Measurements from ENCODE around the gene GALC.

The GALC gene

DNA sequence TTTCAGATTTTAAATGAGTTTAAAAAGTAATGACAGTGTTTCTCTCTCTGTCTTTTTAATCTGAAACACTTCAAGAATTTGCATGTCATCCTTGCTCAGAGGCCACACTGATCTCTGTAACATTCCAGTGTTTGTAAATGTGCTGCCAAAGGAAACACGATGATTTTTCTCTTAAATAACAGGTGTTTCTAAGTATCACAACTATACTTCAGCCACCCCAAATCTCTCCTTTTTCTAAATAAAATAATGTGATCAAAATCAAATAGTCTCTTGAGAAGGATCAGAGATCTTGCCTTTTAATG is 3.3 kb upstream of the GALC start:
- no peak overlapping the region for H3K27ac ChIP-seq
- TF ChIP-seq, protein P1, sequence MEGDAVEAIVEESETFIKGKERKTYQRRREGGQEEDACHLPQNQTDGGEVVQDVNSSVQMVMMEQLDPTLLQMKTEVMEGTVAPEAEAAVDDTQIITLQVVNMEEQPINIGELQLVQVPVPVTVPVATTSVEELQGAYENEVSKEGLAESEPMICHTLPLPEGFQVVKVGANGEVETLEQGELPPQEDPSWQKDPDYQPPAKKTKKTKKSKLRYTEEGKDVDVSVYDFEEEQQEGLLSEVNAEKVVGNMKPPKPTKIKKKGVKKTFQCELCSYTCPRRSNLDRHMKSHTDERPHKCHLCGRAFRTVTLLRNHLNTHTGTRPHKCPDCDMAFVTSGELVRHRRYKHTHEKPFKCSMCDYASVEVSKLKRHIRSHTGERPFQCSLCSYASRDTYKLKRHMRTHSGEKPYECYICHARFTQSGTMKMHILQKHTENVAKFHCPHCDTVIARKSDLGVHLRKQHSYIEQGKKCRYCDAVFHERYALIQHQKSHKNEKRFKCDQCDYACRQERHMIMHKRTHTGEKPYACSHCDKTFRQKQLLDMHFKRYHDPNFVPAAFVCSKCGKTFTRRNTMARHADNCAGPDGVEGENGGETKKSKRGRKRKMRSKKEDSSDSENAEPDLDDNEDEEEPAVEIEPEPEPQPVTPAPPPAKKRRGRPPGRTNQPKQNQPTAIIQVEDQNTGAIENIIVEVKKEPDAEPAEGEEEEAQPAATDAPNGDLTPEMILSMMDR (conservative IDR thresholded peaks at IDR 0.05), result no peak
- TF ChIP-seq ZFX (IDR thresholded peaks at IDR 0.05), result no peak

DNA sequence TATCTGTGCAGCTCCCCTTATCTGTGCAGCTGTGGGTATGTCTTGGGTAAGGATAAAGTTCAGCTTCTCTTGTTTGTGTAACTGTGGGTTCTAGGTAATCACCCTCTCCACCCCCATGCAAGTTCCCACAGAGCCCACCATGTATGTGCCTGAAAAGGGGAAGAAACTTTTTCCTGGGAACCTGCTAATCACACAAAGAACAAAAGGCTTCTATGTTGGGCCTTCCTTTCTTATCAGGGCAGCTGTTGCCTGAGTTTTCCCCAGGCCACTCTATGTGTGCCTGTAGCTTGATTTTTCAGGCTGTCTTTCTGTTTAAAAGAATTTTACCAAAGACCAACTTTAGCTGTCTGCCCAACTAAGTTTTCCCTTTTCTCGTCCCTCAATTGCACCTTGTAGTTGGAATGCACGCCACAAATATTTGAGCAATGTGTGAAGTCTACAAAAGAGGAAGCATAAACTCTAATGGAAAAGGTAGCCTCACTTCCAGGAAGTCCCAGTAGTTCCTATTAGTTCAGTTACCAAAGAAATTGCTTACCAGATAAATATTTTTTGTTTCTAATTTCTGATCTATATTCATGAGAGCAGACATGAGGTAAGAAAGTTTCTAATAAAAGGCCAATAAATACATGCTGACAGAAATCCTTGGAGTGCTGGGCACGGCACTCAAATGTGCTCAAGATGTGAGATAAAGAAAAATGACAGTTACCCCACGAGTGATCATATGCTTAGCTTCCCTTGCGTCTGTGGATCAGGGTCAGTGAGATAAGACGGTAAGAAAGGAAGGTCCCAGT is 2.7 kb upstream of the GALC start:
- no peak overlapping the region for H3K27ac ChIP-seq
- TF ChIP-seq ZFX (IDR thresholded peaks at IDR 0.05), result no peak
- TF ChIP-seq, protein P1 (conservative IDR thresholded peaks at IDR 0.05), result no peak

DNA sequence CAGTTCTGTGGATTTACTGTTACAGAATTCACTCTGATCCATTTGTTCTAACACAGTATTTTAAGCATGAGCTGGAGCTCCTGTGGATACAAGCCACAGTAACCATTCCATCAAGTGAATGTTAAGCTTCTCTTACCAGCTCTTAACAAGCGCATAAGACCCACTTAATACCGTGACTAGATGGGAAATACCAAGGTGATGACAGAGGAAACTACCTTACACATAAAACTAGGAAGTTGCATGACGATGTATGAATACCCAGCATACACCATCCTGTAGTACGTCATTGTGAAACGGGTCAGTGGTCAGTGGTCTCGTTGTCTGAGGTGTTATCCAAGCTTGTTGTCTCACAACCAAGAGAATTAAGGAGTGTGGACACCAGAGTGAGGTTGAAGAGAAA is 2.0 kb upstream of the GALC start:
- TF ChIP-seq ZFX (IDR thresholded peaks at IDR 0.05), result no peak
- TF ChIP-seq, protein P1 (conservative IDR thresholded peaks at IDR 0.05), result no peak
- H3K27ac ChIP-seq, result no peak overlapping the region

DNA sequence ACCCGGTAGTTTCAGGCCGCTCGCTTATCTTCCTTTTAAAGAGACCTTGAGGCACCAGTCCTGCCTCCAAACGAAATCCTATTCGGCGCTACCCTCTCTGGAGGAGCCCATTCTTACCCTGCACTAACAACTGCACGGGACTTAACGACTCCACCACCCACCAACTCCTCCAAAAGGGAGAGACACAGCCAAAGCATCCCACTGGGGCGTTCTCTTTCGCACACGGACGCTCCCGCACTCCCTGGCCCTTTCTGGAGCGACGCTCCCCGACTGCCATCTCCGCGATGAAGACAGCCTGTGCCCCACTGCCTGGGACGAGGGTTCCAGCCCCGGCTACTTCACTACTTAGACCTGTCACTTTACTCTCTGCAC is 650 bp downstream of the GALC start:
- TF ChIP-seq, protein P1 (conservative IDR thresholded peaks at IDR 0.05), result no peak
- TF ChIP-seq ZFX (IDR thresholded peaks at IDR 0.05), result no peak
- H3K27ac ChIP-seq, result peak overlapping the region; percentile 54

DNA sequence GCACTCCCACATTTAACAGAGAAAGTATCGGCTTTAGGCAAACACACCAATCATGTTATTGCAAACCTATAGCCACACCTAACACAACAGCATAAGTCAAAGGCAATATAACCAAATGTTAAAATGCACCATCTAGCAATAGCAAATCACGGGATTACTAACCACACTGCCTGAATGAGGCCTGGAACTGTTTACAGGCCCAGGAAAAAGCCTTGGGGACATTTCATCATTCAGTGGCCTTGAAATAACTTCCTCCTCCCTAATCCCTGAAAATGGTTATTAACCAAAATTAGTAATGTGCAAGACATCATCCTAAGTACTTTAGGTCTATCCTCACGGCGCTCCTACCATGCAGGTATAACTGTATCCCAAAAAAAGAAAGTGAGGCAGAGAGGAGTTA is 2.3 kb downstream of the GALC start:
- no peak for TF ChIP-seq ZFX (IDR thresholded peaks at IDR 0.05)
- TF ChIP-seq, protein P1 (conservative IDR thresholded peaks at IDR 0.05), result no peak
- H3K27ac ChIP-seq, result no peak overlapping the region

DNA sequence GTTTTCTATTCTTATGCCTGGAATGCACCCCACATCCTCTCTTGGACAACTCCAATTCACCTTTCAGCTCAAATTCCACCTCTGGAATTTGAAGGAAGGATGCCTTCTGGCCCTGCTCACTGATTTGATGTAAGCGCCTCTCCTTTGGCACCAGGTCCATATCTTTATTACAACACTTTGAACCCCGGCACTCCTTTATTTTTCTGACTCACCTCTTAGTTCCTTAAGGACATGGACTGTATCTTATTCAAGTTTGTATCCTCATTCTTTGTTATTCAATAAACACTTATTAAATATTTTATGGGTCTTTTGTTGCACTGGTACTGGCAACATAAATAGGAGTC is 3.1 kb downstream of the GALC start:
- no peak overlapping the region for H3K27ac ChIP-seq
- TF ChIP-seq, protein P1 (conservative IDR thresholded peaks at IDR 0.05), result no peak
- no peak for TF ChIP-seq ZFX (IDR thresholded peaks at IDR 0.05)

DNA sequence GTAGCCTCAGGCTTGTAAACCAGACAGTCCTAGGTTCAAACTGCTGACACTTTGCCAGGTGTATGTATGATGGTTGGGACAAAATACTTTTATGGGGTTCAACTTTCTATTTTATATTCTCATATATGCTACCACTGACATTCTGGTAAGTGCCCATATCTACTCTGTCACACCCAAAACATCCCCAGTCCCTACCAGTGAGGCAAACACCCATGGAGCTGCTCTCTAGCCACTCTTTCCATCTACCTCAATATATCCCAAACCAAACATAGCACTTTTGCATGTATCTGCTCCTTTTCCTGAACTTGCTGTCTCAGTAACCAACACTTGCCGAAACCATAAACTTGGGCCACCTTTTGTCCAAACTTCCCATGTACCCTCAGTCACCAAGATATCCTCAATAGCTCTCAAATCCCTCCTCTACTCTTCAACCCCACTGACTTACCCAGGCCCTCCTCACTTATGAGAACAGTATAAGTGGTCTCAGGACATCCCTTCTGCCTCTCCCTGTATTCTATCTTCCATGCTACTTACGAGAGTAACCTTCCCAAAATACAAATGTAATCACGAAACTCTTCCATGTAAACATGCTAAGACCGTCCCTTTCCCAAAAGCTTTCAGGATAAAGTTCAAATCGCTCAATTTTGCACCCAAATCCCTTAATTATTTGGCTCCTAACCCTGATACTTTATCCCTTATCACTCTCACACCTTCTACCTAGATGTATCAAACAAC is 3.6 kb downstream of the GALC start:
- no peak for TF ChIP-seq ZFX (IDR thresholded peaks at IDR 0.05)
- TF ChIP-seq, protein P1 (conservative IDR thresholded peaks at IDR 0.05), result no peak
- H3K27ac ChIP-seq, result no peak overlapping the region
